GDM1 (cell line): ENCODE results near the gene LYPD3.
"Not testable (repeated sequence)": the region's sequence is repeated elsewhere in the genome, so short reads cannot be mapped to it uniquely, and the experiment has no call there.

Experiments
- DNase-seq: peaks from one replicate; lab custom pipeline; 2025; lab: John Stamatoyannopoulos, UW

The LYPD3 gene

DNA sequence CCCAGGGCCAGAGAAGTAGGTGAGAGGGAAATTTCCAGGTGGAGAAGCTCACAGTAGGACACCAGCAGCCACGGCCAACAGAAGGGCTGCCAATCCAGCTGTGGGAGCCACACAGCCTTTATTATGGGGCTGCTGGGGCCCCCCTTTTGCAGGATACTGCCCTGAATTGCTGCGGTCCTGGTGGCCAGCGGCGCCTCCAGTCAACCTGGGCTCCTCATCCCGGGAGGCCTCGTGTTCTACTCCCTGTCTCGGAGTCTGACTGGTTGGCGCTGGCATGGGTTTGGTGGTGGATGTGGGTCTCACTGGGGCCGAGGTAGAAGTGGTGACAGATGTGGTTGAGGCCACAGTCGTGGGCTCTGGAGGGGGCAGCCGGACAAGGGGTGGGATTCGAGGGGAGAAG, 4.1 kb downstream of the LYPD3 start:
- DNase-seq: no peak

DNA sequence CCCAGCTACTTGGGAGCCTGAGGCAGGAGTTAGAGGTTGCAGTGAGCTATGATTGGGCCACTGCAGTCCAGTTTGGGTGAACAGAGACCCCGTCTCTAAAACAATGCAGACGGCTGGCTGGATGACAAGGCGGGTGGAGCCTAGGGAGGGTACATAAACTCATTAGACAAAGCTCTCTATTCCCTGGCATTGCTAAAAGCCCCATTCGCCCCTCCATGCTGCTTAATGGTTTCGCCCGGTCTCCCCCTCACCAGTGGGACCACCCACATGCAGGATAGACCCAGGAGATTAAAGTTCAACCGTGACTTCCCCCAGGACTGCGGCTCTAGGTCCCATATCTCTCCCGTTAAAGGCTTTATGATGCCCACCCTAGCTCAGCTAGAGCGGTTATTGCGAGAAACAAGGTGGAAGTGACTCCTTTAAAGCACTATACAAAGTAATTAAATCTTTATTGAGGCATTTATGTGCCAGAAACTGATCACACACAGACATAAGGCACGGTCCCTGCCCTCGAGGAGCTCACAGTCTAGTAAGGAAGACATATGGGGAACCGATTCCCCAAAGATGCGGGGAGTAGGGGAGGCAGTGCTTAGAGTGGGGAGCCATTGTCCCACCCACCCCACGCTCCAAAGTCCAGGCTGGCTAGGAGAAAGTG, 4.9 kb downstream of the LYPD3 start:
- no peak for DNase-seq

DNA sequence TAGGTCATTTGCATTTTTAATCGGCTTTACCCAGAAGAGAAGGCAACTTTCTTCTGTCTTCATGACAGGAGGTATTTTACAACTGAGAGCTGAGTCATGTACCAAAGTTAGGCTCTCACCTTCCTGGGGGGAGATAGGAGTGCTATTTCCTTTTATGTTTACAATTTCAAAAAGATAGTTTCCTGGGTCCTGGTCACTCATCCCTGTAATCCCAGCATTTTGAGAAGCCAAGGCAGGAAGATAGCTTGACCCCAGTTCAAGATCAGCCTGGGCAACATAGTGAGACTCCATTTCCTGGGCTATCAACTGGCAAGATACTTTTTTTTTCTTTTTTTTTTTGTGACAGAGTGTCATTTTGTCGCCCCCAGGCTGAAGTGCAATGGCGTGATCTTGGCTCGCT, 7.6 kb downstream of the LYPD3 start:
- no peak for DNase-seq

DNA sequence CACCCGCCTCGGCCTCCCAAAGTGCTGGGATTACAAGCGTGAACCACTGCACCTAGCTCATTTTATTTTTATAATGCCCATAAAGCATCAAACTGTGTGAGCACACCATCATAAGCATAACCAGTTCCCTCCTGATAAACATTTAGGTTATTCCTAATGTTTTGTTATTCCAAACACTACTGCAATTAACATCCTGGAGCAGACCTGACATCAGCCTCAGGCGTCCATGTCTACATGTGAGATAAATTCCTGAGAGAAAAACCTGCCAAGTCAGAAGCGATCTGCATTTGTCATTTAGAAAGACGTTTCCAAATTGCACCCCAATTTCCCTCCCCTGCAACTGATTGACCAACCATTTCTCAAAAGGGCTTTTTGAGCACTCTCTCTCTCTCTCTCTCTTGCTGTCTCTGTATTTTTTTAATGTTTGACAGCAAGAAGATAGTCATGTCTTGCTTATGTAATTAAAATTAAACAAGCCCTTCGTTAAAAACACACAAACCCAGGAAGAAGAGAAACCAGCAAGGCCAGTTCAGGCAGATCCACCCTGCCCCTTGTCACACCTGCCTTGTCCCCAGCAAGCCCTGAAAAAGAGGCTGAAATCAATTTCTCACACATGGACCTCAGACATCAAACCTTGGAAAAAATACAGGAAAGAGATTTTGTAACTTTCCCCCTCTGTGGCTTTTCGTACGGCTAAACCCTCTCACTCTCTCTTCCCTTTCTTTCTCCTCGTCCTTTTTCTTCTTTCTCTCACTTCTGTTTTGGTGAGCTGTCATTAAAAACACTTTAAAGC, 9.9 kb downstream of the LYPD3 start:
- no peak for DNase-seq

DNA sequence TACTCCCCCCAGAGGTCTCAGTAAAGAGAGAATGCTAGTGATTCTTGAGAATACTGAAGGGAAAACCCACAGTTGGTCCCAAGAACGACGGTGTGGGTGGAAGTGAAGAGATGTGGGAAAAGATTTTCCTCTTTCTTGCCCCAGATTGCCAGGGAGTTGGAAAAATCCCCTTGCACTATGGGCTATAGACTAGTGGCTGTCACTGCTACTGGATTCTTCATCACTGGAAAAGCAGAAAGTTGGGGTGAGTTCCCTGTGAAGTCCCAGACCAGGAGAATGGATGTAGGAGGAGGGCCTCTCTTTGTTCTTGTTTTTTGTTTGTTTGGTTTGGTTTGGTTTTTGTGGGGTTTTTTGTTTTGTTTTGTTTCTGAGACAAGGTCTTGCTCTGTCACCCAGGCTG, 11.4 kb downstream of the LYPD3 start:
- DNase-seq: no peak

DNA sequence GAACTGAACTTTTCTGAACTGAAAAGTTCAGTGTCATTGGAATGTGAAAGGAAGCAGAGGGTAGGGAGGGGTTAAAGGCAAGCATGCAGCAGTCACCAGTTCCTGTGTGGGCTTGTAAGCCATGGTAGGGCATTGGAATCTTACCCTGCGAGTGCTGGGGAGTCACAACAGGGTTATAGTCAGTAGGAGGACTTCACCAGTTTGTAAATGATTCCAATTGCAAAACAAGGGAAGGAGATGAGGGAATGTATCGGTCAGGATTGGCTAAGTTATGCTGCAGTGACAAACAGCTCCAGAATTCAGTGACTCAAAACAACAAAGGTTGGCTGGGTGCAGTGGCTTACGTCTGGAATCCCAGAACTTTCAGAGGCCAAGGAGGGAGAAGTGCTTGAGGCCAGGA, 12.8 kb downstream of the LYPD3 start:
- no peak for DNase-seq

DNA sequence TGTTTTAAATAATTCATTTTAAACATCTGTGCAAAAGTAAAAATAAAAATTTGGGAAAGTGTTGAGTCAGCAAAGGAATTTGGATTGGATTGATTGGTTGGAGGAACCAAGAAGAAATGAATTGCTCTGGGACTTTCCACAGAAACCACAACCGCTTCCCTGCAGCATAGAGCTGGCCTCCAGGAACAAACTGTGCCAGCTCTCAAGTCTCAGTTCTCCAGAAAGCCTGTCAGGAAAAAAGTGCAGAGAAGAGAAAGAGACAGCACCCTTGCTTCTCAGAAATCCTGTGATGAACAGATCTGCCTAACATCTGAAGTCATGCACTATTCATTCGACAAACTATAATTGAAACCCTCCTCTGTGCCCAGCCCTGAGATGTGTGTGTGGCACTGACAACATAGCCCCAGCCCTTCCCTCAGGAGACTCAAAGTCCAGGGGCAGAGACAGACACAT, 14.8 kb downstream of the LYPD3 start:
- DNase-seq: no peak

DNA sequence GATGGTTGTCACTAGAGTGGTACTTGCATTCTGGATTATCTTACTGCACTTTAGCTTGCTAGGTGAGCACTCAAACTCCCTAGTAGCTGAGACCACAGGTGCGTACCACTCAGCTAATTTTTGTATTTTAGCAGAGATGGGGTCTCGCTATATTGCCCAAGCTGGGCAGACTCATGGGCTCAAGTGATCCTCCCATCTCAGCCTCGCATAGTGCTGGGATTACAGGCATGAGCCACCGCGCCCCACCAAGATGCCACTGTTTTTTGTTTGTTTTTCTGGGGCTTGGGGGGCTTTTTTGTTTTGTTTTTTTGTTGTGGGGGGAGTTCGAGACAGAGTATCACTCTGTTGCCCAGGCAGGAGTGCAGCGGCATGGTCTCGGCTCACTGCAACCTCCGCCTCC, 17.8 kb downstream of the LYPD3 start:
- no peak for DNase-seq

DNA sequence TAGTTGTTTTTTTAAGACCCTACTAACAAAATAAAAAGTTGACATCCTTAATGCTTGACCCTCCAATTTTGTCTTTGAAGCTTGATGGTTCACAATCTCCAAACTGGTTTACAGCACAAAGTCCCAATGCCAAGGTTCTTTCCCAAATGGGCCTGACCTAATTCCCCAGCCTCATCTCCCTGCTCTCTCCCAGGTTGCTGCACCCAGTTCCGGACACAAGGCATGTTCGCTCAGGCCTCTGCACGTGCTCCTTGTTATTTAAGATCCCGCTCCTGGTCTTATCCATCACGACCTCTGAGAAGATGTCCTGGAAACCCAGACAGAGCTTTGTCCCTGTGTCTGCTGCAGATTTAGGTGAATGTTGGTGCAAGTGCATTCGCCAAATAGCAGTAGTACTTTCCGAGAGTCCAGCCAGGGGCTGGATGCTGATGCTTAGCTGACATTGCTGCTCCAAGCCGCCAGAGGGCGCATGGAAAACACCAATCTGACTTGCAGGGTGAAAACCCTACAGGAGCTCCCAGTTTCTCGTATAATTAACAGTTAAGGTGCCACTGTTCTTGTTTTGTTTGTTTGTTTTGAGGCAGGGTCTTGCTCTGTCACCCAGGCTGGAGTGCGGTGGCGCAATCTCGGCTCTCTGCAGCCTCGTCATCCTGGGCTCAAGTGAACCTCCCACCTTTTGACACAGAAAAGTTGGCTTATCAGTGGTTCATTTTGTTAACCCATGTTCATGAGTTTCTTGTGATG, 18.5 kb downstream of the LYPD3 start:
- peak; percentile 35 for DNase-seq

DNA sequence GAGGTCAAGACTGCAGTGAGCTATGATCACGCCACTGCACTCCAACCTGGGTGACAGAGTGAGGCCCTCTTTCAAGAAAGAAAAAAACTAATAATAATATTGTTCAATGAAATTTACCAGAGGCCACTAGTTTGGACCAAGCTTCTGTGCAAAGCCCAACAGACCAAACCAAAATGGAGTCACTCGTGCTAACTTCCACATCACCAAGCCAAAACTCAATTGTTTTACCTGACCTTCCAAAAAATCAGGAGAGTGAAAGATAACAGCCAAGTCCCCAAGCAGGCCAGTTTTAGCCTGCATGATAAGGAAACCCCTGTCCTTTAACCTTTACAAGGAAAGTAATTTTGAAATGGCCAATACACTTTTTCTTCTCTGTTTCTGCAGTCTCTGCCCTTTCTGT, 20.0 kb downstream of the LYPD3 start:
- no peak for DNase-seq

DNA sequence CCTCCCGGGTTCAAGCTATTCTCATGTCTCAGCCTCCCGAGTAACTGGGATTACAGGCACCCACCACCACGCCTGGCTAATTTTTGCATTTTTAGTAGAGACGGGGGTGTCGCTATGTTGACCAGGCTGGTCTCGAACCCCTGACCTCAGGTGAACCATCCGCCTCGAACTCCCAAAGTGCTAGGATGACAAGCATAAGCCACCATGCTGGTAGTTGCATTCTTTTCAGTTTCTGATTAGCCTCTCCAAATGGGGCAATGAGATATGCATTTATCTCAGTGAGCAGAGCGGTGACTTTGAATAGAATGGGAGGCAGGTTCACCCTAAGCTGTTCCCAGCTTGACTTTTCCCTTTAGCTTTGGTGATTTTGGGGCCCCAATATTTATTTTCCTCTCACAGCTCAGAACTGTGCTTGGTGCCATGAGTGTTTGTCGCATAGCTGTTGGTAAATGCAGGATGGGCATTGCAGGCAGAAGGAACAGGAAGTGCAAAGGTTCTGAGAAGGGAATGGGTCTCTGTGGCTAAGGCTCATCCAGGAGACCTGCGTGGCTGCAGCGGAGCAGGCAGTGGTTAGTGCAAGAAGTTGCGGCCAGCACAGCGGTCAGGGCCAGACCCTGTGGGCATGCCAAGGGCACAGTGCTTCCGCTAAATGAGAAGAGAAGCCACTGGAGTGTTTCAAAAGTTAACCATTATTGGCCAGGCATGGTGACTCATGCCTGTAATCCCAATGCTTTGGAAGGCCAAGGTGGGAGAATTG, 20.7 kb downstream of the LYPD3 start:
- no peak for DNase-seq

DNA sequence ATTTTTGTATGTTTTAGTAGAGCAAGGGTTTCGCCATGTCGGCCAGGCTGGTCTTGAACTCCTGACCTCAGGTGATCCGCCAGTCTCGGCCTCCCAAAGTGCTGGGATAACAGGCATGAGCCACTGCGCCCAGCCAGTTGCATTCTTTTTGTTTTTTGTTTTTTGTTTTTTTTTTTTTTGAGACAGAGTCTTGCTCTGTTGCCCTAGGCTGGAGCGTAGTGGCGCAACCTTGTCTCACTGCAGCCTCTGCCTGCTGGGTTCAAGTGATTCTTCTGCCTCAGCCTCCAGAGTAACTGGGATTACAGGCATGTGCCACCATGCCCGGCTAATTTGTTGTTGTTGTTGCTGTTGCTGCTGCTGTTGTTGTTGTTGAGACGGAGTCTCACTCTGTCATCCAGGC, 21.3 kb downstream of the LYPD3 start:
- DNase-seq: not testable (repeated sequence)

DNA sequence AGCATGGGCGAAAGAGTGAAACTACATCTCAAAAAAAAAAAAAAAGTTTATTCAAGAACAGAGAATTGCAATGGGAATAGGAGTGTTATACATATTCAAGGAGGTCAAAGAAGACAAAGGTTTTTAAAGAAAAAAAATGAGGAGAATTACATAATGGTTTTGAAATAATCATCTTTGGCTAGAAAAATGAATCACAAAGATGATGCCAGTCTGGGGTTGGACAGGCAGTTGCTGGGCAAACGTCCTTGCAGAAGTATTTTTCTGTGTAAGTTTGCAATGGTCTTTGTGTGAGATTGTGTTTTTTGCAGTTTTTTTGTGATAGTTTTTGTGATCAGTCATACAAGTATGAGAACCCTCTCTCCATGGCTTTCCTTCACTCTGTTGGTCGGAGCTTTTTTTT, 23.7 kb downstream of the LYPD3 start:
- DNase-seq: no peak

DNA sequence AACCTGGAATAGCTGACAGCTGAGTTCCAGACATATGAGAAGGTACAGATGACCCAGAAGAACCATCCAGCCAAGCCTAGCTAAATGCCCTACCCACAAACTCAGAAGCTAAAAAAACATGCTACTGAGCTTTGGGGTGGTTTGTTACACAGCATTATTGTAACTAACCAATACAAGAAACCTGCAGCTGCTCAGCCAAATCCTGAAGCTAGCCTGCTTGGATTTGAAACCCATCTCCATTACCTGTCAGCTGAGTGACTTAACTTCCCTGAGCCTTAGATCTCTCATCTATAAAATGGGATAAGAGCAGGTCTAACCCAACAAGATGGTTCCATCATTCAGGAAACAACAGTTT, 25.7 kb downstream of the LYPD3 start:
- DNase-seq: no peak

DNA sequence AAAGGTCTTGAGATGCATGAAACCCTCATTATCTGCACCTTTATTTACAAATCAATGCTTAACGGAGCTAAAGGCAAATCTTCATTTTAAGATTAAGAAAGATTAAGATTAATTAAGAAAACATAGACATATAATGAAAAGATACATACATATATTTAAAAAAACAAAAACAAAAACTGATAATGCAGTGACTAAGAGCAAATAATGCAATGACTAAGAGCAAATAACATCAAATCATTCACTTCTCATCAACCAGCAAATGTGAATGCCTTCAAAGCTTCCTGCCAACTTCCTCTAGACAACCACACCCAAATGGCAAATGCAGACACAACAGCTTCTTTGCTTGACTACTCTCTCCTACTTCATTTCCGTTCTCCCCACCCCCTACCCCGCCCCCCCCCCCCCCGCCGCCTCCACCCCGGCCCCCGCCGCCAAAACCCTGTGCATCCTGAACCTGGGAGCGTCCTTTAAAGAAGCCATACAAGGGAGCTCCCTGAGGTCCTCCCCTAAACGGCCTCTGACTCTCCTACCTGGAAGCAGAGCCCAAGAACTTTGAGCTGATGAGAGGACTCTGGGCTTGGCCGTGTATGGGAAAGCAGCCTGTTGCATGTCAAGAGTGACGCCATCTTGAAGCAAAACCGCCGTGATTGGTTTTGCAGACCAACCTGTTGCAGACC, 26.2 kb downstream of the LYPD3 start:
- peak; percentile 28 for DNase-seq

DNA sequence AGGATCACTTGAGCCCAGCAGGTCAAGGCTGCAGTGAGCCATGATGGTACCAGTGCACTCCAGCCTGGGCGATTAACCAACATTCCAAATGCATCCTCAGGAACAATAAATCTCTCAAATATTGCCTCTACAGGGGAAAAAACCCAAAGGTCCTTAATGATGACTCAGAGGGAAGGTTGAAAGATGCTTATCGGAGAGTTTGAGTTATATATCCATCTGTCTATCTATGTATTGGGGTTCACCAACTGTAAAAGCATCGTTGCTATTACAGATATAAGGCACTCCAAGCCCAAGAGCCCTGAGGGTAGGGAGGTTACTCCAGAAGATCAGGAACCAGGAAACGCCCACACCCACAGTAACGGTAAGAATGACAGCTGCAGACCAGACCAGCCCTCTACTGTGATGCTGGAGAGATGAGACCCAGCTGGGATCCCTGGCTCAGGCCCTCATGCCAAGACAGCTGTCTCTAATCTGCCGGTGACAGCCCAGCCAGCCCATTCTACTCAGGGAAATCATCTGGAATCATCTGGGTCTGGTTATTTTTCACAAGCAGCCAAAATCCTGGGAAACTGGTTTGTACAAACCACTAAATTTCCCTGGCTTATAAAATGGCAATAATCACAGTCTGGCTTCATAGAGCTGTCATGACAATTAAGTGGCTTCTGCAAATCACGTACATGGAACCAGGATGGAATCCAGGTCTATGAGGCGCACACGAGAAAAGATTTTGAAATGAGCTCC, 26.9 kb downstream of the LYPD3 start:
- no peak for DNase-seq

DNA sequence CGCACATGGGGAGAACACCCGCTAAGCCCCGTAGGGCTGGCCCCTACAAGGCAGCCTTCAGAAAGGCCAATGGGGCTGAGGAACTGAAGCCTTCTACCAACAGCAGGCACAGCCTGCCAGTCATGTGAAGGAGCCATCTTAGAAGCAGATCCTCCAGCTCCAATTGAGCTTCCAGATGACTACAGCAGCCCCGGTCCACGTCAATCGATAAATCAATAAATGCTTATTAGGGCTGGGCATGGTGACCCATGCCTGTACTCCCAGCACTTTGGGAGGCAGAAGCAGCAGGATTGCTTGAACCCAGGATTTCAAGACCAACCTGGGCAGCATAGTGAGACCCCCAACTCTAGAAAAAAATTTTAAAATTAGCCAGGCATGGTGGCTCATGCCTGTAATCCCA, 27.7 kb downstream of the LYPD3 start:
- DNase-seq: no peak

DNA sequence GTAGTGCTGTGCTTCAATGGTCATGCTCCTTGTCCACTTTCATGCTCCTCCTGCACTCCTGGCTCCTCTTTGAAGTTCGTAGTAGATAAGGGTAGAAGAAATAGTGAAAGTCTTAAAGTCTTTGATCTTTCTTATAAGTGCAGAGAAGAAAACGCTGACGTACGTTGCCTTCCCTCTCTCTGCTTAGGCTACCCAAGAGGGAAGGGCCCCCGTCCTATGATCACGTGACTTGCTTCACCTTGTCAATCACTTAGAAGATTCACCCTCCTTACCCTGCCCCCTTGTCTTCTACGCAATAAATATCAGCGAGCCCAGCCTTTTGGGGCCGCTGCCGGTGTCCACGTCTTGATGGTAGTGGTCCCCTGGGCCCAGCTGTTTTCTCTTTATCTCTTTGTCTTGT, 28.1 kb downstream of the LYPD3 start:
- DNase-seq: not testable (repeated sequence)

DNA sequence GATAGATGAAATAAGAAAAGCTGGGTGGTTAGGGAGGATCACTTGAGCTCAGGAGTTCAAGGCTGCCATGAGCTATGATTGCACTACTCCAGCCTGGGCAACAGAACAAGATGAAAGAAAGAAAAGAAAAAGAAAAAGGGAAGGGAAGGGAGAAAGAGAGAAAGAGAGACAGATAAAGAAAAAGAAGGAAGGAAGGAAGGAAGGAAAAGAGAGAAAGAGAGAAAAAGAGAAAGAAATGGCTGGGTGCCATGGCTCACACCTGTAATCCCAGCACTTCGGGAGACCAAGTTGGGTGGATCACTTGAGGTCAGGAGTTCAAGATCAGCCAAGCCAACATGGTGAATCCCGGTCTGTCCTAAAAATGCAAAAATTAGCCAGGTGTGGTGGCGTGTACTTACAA, 29.6 kb downstream of the LYPD3 start:
- no peak for DNase-seq

DNA sequence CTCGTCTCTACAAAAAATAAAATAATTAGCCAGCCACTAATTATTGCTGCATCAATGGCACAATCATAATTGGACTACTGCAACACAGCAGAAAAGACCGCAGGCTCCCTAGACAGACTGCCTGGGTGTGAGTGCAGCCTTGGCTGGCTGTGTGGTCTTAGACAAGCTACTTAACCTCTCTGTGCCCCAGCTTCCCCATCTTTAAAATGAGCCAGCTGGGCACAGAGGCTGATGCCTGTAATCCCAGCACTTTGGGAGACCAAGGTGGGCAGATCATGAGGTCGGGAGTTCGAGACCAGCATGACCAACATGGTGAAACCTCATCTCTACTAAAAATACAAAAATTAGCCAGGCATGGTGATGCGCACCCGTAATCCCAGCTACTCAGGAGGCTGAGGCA, 31.7 kb downstream of the LYPD3 start:
- DNase-seq: no peak

DNA sequence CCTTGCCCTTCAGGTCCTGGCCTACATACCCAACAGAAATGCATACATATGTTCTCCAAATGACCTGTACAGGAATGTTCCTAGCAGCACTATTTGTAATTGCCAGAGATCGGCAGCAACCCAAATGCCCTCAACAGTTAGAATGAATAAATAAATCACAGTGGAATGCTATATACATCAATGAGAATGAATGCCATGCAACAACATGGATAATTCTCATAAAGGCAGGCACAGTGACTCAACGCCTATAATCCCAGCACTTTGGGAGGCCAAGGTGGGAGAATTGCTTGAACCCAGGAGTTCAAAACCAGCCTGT, 32.1 kb downstream of the LYPD3 start:
- DNase-seq: no peak
